HepG2 (cell line): ENCODE measurements around the gene FAM72D. TPM values are rescaled to one million over a fixed set of nuclear protein-coding genes. Genes with fewer than 3 reads are reported as not detected.
"Not testable (repeated sequence)": the region's sequence is repeated elsewhere in the genome, so short reads cannot be mapped to it uniquely, and the experiment has no call there.

ENCODE experiments used
- ATAC-seq: fragments of 200-7000 bp; cut with Tn5 transposase; 3 replicates; pipeline ENCODE4 v1.9.1; 2020; ENCODE audit warnings: mild to moderate bottlenecking, moderate library complexity
- BruUV-seq: library from RNA; stranded (reverse); fragments of 400-500 nt; replicated peaks from 2 replicates; lab custom pipeline; 2021; lab: Mats Ljungman, UMichigan
- CTCF ChIA-PET: fragments of 300-600 bp; formaldehyde crosslinking; extraction: SDS; loops from one replicate; lab custom pipeline; 2021; ENCODE audit warnings: low total read pairs, inconsistent platforms, low intra/inter-chr PET ratio; lab: Yijun Ruan, JAX
- POLR2A ChIA-PET: fragments of 350-600 bp; sonication (Branson Sonifier 250); formaldehyde crosslinking; loops from one replicate; lab custom pipeline; 2020; ENCODE audit warnings: antibody characterized with exemption, inconsistent platforms; lab: Yijun Ruan, JAX
- DNase-seq: peaks from one replicate; pipeline ENCODE4 v3.0.0-alpha.2; 2015; ENCODE audit warnings: low spot score
- FAIRE-seq: peaks from 3 replicates; lab custom pipeline; 2011; peaks lifted over from hg19 to GRCh38; lab: Jason Lieb, UNC
- H2AFZ ChIP-seq: one replicate; pipeline ENCODE4 v1.6.1; 2011; ENCODE audit warnings: low read length, inconsistent platforms
- H3K27ac ChIP-seq: fragments of 300-600 bp; 3 replicates; pipeline ENCODE4 v1.8.0; 2011; ENCODE audit warnings: mixed run types, mild to moderate bottlenecking, mixed read lengths, low read length, inconsistent platforms; ENCODE audit not compliant: insufficient read depth; ENCODE audit errors: extremely low read length
- H3K27me3 ChIP-seq, 2 experiments: fragments of 200-600 bp in 1 of 2; 2 replicates in 1 of 2; 3 replicates in 1 of 2; pipeline versions ENCODE4 v1.6.0 to v1.8.0; 2011; ENCODE audit warnings: low read length in 2 of 2, mild to moderate bottlenecking in 2 of 2, moderate library complexity in 2 of 2, inconsistent platforms in 1 of 2; ENCODE audit not compliant: insufficient read depth in 2 of 2, control insufficient read depth in 1 of 2
- H3K36me3 ChIP-seq, 2 experiments: fragments of 200-600 bp in 1 of 2; replicated peaks in 1 of 2; 2 replicates in 1 of 2; 3 replicates in 1 of 2; pipeline versions ENCODE4 v1.5.1 to v1.8.0; 2011; ENCODE audit warnings: low read length in 2 of 2, inconsistent platforms in 1 of 2; ENCODE audit not compliant: insufficient read depth in 2 of 2, control insufficient read depth in 1 of 2
- H3K4me1 ChIP-seq: 2 replicates; pipeline ENCODE4 v1.5.1; 2012; ENCODE audit warnings: low read length, inconsistent platforms; ENCODE audit not compliant: insufficient read depth
- H3K4me2 ChIP-seq: 2 replicates; pipeline ENCODE4 v1.6.0; 2011; ENCODE audit warnings: low read depth, low read length, inconsistent platforms
- H3K4me3 ChIP-seq, 3 experiments: fragments of 200-600 bp in 1 of 3; sonication (generic), shearing (Covaris generic) in 1 of 3; replicated peaks in 1 of 3; 2 replicates each; pipeline ENCODE4 v1.5.1; 2011 to 2016; ENCODE audit warnings: low read length in 3 of 3, inconsistent platforms in 2 of 3, low read depth in 2 of 3, mild to moderate bottlenecking in 2 of 3, control low read depth in 1 of 3, mixed read lengths in 1 of 3; ENCODE audit not compliant: insufficient read depth in 1 of 3
- H3K79me2 ChIP-seq: one replicate; pipeline ENCODE4 v1.6.1; 2011; ENCODE audit warnings: low read length, inconsistent platforms; ENCODE audit not compliant: insufficient read depth
- H3K9ac ChIP-seq: 2 replicates; pipeline ENCODE4 v1.6.0; 2011; ENCODE audit warnings: mild to moderate bottlenecking, low read depth, low read length, inconsistent platforms; ENCODE audit not compliant: insufficient read depth
- H3K9me3 ChIP-seq: 2 replicates; pipeline ENCODE4 v1.5.1; 2012; ENCODE audit warnings: mild to moderate bottlenecking, low read length
- H4K20me1 ChIP-seq: 2 replicates; pipeline ENCODE4 v1.6.0; 2011; ENCODE audit warnings: inconsistent platforms, mild to moderate bottlenecking, low read length, moderate library complexity; ENCODE audit not compliant: insufficient read depth
- WGBS: methylation state at CpG from one replicate; pipeline ENCODE4 v1.1.6; 2017; ENCODE audit warnings: low lambda C conversion rate; 5-methylcytosine and 5-hydroxymethylcytosine counted together
- in situ Hi-C: cut with HindIII; loops from 2 replicates; pipeline ENCODE4 v1.10.0; 2017; ENCODE audit warnings: low pct_unique_long_range_greater_than_20kb; ENCODE audit not compliant: extremely low pct_ligation_motif_present
- intact Hi-C: fragments of 100-400 bp; cut with micrococcal nuclease; formaldehyde crosslinking; loops from one replicate; pipeline ENCODE4 v1.10.0; 2022; ENCODE audit not compliant: unreplicated experiment
- polyA plus RNA-seq, 8 experiments: library from polyadenylated mRNA; depleted of rRNA in 3 of 8; stranded (reverse) in 7 of 8; unstranded in 1 of 8; fragments of >200 nt; fragmentation: Illumina TruSeq in 4 of 8; extraction: Trizol in 4 of 8; gene quantifications; 2 replicates each; pipeline versions ENCODE4 v1.2.1 to v1.2.3, GENCODE V29; 2011 to 2016; ENCODE audit warnings: low read depth in 4 of 8, missing spikeins in 1 of 8, mixed read lengths in 1 of 8; ENCODE audit not compliant: insufficient read depth in 1 of 8
- total RNA-seq, 5 experiments: library from RNA; depleted of rRNA; stranded (reverse); fragments of >200 nt; fragmentation: Illumina TruSeq; extraction: Trizol; gene quantifications; 2 replicates each; pipeline ENCODE4 v1.2.3, GENCODE V29; 2016; ENCODE audit warnings: low read depth in 1 of 5

FAM72D gene
- total and polyA plus RNA-seq, 2 of the 13 experiments (the other 11 are each of a cell fraction or from before 2014, with no cell fraction given) = 3.7 to 4.4 TPM

GRCh38 chr1:145134476-145134875 is 38.7 kb downstream of the FAM72D start:
- DNase-seq, in situ Hi-C loops, H3K79me2 ChIP-seq, CTCF ChIA-PET, FAIRE-seq, H3K9me3 ChIP-seq, H3K4me2 ChIP-seq, H2AFZ ChIP-seq, H3K9ac ChIP-seq, H3K4me1 ChIP-seq, H3K27me3 ChIP-seq, BruUV-seq, H3K36me3 ChIP-seq, H3K4me3 ChIP-seq, H3K27ac ChIP-seq, POLR2A ChIA-PET, H4K20me1 ChIP-seq, intact Hi-C loops, ATAC-seq: not testable (repeated sequence)
- WGBS = no CpG with 5 or more reads among the region's 1 CpG

GRCh38 chr1:145140549-145140948 is 44.8 kb downstream of the FAM72D start:
- ATAC-seq, DNase-seq, H3K4me3 ChIP-seq, H3K27ac ChIP-seq, H3K9ac ChIP-seq, H3K36me3 ChIP-seq, intact Hi-C loops, in situ Hi-C loops, H3K9me3 ChIP-seq, H3K27me3 ChIP-seq, POLR2A ChIA-PET, H3K4me1 ChIP-seq, BruUV-seq, H3K79me2 ChIP-seq, H3K4me2 ChIP-seq, H2AFZ ChIP-seq, H4K20me1 ChIP-seq, FAIRE-seq, CTCF ChIA-PET: not testable (repeated sequence)
- WGBS = 0% methylated on average over 1 of the region's 2 CpGs

- FAIRE-seq, CTCF ChIA-PET, H3K27me3 ChIP-seq, POLR2A ChIA-PET, BruUV-seq, H3K79me2 ChIP-seq, DNase-seq, H4K20me1 ChIP-seq, H3K9ac ChIP-seq, ATAC-seq, H3K4me1 ChIP-seq, H3K36me3 ChIP-seq, intact Hi-C loops, H3K4me2 ChIP-seq, H3K4me3 ChIP-seq, H2AFZ ChIP-seq, H3K27ac ChIP-seq, in situ Hi-C loops, H3K9me3 ChIP-seq: not testable (repeated sequence)
- 0% methylated on average over 2 of the region's 3 CpGs for whole genome bisulfite sequencing
Observed at GRCh38 chr1:145144264-145144913, 48.6 kb downstream of the FAM72D start.
